HEK293 (cell line): ENCODE measurements around the gene TSPAN14.

Experiments
- ATF2 ChIP-seq: fragments of 450-650 bp; formaldehyde crosslinking; IDR thresholded peaks from 2 replicates; pipeline ENCODE4 v1.5.1; 2016; ENCODE audit warnings: missing biosample characterization, missing genetic modification characterization, low read depth
- BCL11A ChIP-seq: fragments of 450-650 bp; formaldehyde crosslinking; IDR thresholded peaks from 2 replicates; pipeline ENCODE4 v1.5.1; 2016; ENCODE audit warnings: low read depth, missing biosample characterization, missing genetic modification characterization
- ZEB2 ChIP-seq: fragments of 450-650 bp; formaldehyde crosslinking; IDR thresholded peaks from 2 replicates; pipeline ENCODE4 v1.5.1; 2016; ENCODE audit warnings: missing biosample characterization, missing genetic modification characterization
- ZNF24 ChIP-seq: fragments of 450-650 bp; formaldehyde crosslinking; IDR thresholded peaks from 2 replicates; pipeline ENCODE4 v1.5.1; 2016; ENCODE audit warnings: missing biosample characterization, missing genetic modification characterization
- ZNF266 ChIP-seq: fragments of 450-650 bp; formaldehyde crosslinking; IDR thresholded peaks from 2 replicates; pipeline ENCODE4 v1.5.1; 2016; ENCODE audit warnings: missing biosample characterization, missing genetic modification characterization, low read depth
- ZNF324 ChIP-seq: fragments of 450-650 bp; formaldehyde crosslinking; IDR thresholded peaks from 2 replicates; pipeline ENCODE4 v1.5.1; 2016; ENCODE audit warnings: missing biosample characterization, missing genetic modification characterization
- ZNF416 ChIP-seq: fragments of 450-650 bp; formaldehyde crosslinking; IDR thresholded peaks from 2 replicates; pipeline ENCODE4 v1.5.1; 2016; ENCODE audit warnings: missing biosample characterization, missing genetic modification characterization
- ZNF624 ChIP-seq: fragments of 450-650 bp; formaldehyde crosslinking; IDR thresholded peaks from 2 replicates; pipeline ENCODE4 v1.5.1; 2017; ENCODE audit warnings: missing biosample characterization, missing genetic modification characterization
- TF ChIP-seq, protein P1 (sequence below): fragments of 450-650 bp; formaldehyde crosslinking; IDR thresholded peaks from 2 replicates; pipeline ENCODE4 v1.5.1; 2016; ENCODE audit warnings: missing biosample characterization, missing genetic modification characterization
- TF ChIP-seq, protein P2 (sequence below): fragments of 450-650 bp; formaldehyde crosslinking; IDR thresholded peaks from 2 replicates; pipeline ENCODE4 v1.5.1; 2016; ENCODE audit warnings: missing biosample characterization, missing genetic modification characterization

- TF ChIP-seq, protein P1, sequence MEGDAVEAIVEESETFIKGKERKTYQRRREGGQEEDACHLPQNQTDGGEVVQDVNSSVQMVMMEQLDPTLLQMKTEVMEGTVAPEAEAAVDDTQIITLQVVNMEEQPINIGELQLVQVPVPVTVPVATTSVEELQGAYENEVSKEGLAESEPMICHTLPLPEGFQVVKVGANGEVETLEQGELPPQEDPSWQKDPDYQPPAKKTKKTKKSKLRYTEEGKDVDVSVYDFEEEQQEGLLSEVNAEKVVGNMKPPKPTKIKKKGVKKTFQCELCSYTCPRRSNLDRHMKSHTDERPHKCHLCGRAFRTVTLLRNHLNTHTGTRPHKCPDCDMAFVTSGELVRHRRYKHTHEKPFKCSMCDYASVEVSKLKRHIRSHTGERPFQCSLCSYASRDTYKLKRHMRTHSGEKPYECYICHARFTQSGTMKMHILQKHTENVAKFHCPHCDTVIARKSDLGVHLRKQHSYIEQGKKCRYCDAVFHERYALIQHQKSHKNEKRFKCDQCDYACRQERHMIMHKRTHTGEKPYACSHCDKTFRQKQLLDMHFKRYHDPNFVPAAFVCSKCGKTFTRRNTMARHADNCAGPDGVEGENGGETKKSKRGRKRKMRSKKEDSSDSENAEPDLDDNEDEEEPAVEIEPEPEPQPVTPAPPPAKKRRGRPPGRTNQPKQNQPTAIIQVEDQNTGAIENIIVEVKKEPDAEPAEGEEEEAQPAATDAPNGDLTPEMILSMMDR (tag by site-specific recombination) = no peak
- TF ChIP-seq ZNF24 (no peak), ATF2 (tag by site-specific recombination) (no peak), ZNF266 (tag by site-specific recombination) (no peak), ZEB2 (no peak), ZNF624 (tag by site-specific recombination) (no peak), ZNF416 (tag by site-specific recombination) (no peak), ZNF324 (tag by site-specific recombination) (no peak), BCL11A (tag by site-specific recombination) (no peak)
- TF ChIP-seq, protein P2, sequence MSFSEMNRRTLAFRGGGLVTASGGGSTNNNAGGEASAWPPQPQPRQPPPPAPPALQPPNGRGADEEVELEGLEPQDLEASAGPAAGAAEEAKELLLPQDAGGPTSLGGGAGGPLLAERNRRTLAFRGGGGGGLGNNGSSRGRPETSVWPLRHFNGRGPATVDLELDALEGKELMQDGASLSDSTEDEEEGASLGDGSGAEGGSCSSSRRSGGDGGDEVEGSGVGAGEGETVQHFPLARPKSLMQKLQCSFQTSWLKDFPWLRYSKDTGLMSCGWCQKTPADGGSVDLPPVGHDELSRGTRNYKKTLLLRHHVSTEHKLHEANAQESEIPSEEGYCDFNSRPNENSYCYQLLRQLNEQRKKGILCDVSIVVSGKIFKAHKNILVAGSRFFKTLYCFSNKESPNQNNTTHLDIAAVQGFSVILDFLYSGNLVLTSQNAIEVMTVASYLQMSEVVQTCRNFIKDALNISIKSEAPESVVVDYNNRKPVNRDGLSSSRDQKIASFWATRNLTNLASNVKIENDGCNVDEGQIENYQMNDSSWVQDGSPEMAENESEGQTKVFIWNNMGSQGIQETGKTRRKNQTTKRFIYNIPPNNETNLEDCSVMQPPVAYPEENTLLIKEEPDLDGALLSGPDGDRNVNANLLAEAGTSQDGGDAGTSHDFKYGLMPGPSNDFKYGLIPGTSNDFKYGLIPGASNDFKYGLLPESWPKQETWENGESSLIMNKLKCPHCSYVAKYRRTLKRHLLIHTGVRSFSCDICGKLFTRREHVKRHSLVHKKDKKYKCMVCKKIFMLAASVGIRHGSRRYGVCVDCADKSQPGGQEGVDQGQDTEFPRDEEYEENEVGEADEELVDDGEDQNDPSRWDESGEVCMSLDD (tag by site-specific recombination) = no peak
Measured at GRCh38 chr10:80410122-80410521, 44.0 kb upstream of the TSPAN14 start.
